Endothelial cell of umbilical vein (primary cell): ENCODE measurements around the gene QRICH2. TPM values are rescaled to one million over a fixed set of nuclear protein-coding genes. Genes with fewer than 3 reads are reported as not detected.
"Not testable (repeated sequence)": the region's sequence is repeated elsewhere in the genome, so short reads cannot be mapped to it uniquely, and the experiment has no call there.

ENCODE experiments used
- BruUV-seq: library from RNA; stranded (reverse); fragments of 400-500 nt; replicated peaks from 2 replicates; lab custom pipeline; 2021; lab: Mats Ljungman, UMichigan
- CTCF ChIA-PET: fragments of 300-600, 350-600 bp; sonication (Branson Sonifier 250); formaldehyde crosslinking; loops from one replicate; lab custom pipeline; 2021; ENCODE audit warnings: antibody characterized with exemption, inconsistent platforms; lab: Charles Lee
- POLR2A ChIA-PET: fragments of 300-600, 350-600 bp; sonication (Branson Sonifier 250); formaldehyde crosslinking; loops from one replicate; lab custom pipeline; 2021; ENCODE audit warnings: antibody characterized with exemption, inconsistent platforms; lab: Charles Lee
- DNase-seq: peaks from one replicate; pipeline ENCODE4 v3.0.0-alpha.2; 2011; ENCODE audit warnings: low read depth, low spot score
- FAIRE-seq: peaks from 2 replicates; lab custom pipeline; 2011; peaks lifted over from hg19 to GRCh38; lab: Jason Lieb, UNC
- H2AFZ ChIP-seq: 2 replicates; pipeline ENCODE4 v1.6.0; 2012; ENCODE audit warnings: low read depth, low read length, control low read depth, inconsistent platforms
- H3K27ac ChIP-seq: 2 replicates; pipeline ENCODE4 v1.5.1; 2011; ENCODE audit warnings: low read depth, mild to moderate bottlenecking, control low read depth, low read length, moderate library complexity; ENCODE audit not compliant: insufficient read depth
- H3K27me3 ChIP-seq, 2 experiments: 2 replicates each; pipeline versions ENCODE4 v1.6.0 to v1.6.1; 2011; ENCODE audit warnings: low read length in 2 of 2, mixed read lengths in 1 of 2; ENCODE audit not compliant: control insufficient read depth in 2 of 2, insufficient read depth in 2 of 2
- H3K36me3 ChIP-seq, 2 experiments: 2 replicates in 1 of 2; 3 replicates in 1 of 2; pipeline ENCODE4 v1.5.1; 2011; ENCODE audit warnings: low read length in 2 of 2, mild to moderate bottlenecking in 1 of 2, moderate library complexity in 1 of 2; ENCODE audit not compliant: control insufficient read depth in 2 of 2, insufficient read depth in 2 of 2; ENCODE audit errors: extremely low read depth in 1 of 2
- H3K4me1 ChIP-seq: 3 replicates; pipeline ENCODE4 v1.5.1; 2011; ENCODE audit warnings: mild to moderate bottlenecking, low read length; ENCODE audit not compliant: control insufficient read depth, insufficient read depth; ENCODE audit errors: extremely low read depth
- H3K4me2 ChIP-seq: 2 replicates; pipeline ENCODE4 v1.6.1; 2011; ENCODE audit warnings: low read length, control low read depth, mixed read lengths; ENCODE audit not compliant: insufficient read depth
- H3K4me3 ChIP-seq, 3 experiments: fragments of 200-600 bp in 1 of 3; sonication (generic), shearing (Covaris generic) in 1 of 3; replicated peaks in 1 of 3; 2 replicates each; pipeline ENCODE4 v1.5.1; 2011 to 2016; ENCODE audit warnings: control low read depth in 3 of 3, low read length in 3 of 3, mild to moderate bottlenecking in 2 of 3, inconsistent platforms in 1 of 3, low read depth in 1 of 3, moderate library complexity in 1 of 3; ENCODE audit not compliant: insufficient read depth in 1 of 3
- H3K79me2 ChIP-seq: 2 replicates; pipeline ENCODE4 v1.6.0; 2012; ENCODE audit warnings: low read length, inconsistent platforms; ENCODE audit not compliant: control insufficient read depth, insufficient read depth
- H3K9ac ChIP-seq: replicated peaks from 2 replicates; pipeline ENCODE3; 2011; ENCODE audit warnings: low read length, control low read depth; ENCODE audit not compliant: insufficient read depth; ENCODE audit errors: extremely low read depth
- H3K9me1 ChIP-seq: replicated peaks from 3 replicates; pipeline ENCODE4 v1.6.0; 2011; ENCODE audit warnings: mild to moderate bottlenecking, low read length; ENCODE audit not compliant: control insufficient read depth, insufficient read depth; ENCODE audit errors: extremely low read depth
- H3K9me3 ChIP-seq: replicated peaks from 2 replicates; pipeline ENCODE4 v1.5.1; 2012; ENCODE audit warnings: low read length, inconsistent platforms; ENCODE audit not compliant: control insufficient read depth, insufficient read depth
- H4K20me1 ChIP-seq: replicated peaks from 2 replicates; pipeline ENCODE3; 2011; ENCODE audit warnings: mild to moderate bottlenecking, low read length; ENCODE audit not compliant: control insufficient read depth, insufficient read depth; ENCODE audit errors: extremely low read depth
- EZH2 ChIP-seq: IDR thresholded peaks from 2 replicates; pipeline ENCODE4 v1.6.1; 2012; ENCODE audit warnings: borderline replicate concordance, low read depth, mild to moderate bottlenecking, moderate library complexity, low read length, inconsistent platforms; ENCODE audit not compliant: severe bottlenecking
- FOS ChIP-seq: IDR thresholded peaks from 2 replicates; pipeline ENCODE4 v1.6.1; 2011; ENCODE audit warnings: mild to moderate bottlenecking, low read length, moderate library complexity, borderline replicate concordance; ENCODE audit not compliant: insufficient read depth
- GATA2 ChIP-seq: IDR thresholded peaks from 2 replicates; pipeline ENCODE4 v1.7.0; 2011; ENCODE audit warnings: low read depth, mild to moderate bottlenecking, moderate library complexity, mixed read lengths, low read length; ENCODE audit not compliant: insufficient read length, insufficient read depth
- JUN ChIP-seq: IDR thresholded peaks from 2 replicates; pipeline ENCODE4 v1.6.1; 2011; ENCODE audit warnings: borderline replicate concordance, low read depth; ENCODE audit not compliant: insufficient read length, insufficient read depth
- MYC ChIP-seq: IDR thresholded peaks from one replicate; pipeline ENCODE4 v1.6.1; 2011; ENCODE audit warnings: mild to moderate bottlenecking, low read depth, low read length
- POLR2A ChIP-seq: IDR thresholded peaks from 2 replicates; pipeline ENCODE4 v1.6.1; 2012; ENCODE audit warnings: low read depth, mild to moderate bottlenecking, control low read depth, low read length
- POLR2AphosphoS5 ChIP-seq: IDR thresholded peaks from 2 replicates; pipeline ENCODE4 v1.6.1; 2012; ENCODE audit warnings: low read depth, mild to moderate bottlenecking, control low read depth, low read length, moderate library complexity; ENCODE audit not compliant: insufficient read depth
- dilution Hi-C: fragments of 300-500 bp; cut with MboI; formaldehyde crosslinking; loops from one replicate; pipeline ENCODE4 v1.15.0; 2019; ENCODE audit warnings: low sequenced_read_pairs; ENCODE audit not compliant: extremely low pct_ligation_motif_present
- intact Hi-C: fragments of 100-400 bp; cut with micrococcal nuclease; formaldehyde crosslinking; loops from one replicate; pipeline ENCODE4 v1.10.0; 2022
- polyA plus RNA-seq, 4 experiments: library from polyadenylated mRNA; depleted of rRNA in 3 of 4; stranded (reverse) in 3 of 4; unstranded in 1 of 4; fragments of >200 nt; gene quantifications; 2 replicates each; pipeline versions ENCODE4 v1.2.1 to v1.2.3, GENCODE V29; 2011 to 2012; ENCODE audit warnings: missing spikeins in 1 of 4
- total RNA-seq: library from RNA; stranded (reverse); gene quantifications from 2 replicates; pipeline ENCODE4 v1.2.3, GENCODE V29; 2021

The QRICH2 gene
- total and polyA plus RNA-seq, 2 donors (not counting 3 experiments of a cell fraction or from before 2014, with no cell fraction given) = 6.7 to 9.6 TPM

DNA sequence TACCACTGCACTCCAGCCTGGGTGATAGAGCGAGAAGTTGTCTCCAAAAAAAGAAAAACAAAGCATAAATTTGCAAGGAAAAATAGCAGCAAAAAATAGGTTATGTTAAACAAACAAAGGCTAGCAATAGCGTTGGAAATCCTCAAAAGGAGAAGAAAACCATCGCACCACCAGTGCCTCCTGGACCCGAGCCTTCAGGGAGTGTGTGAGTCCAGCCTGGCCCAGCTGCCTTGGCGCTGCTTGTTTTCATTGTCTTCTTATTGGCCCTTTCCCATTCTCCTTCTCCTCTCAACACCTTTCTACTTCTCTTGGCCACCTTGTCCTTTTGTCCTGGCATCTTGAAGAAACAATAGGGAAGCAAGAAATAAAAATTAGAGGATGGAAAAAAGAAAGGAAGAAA, 47.4 kb downstream of the QRICH2 start:
- H3K4me3 ChIP-seq = no peak overlapping the region
- ChIA-PET CTCF (no interaction called here), POLR2A (no interaction called here)
- H3K9ac ChIP-seq = no peak overlapping the region
- H3K27ac ChIP-seq = no peak overlapping the region
- H2AFZ ChIP-seq = peak overlapping the region; percentile 29
- BruUV-seq = no TSS peak
- H3K9me1 ChIP-seq = no peaks in the 10 kb centered on the region
- no peak for DNase-seq
- no peak for TF ChIP-seq GATA2
- no peak for TF ChIP-seq POLR2AphosphoS5
- TF ChIP-seq FOS = no peak
- H3K27me3 ChIP-seq = no peaks in the 10 kb centered on the region
- no peak for FAIRE-seq
- no peak overlapping the region for H3K4me2 ChIP-seq
- H3K36me3 ChIP-seq = no peaks in the 10 kb centered on the region
- dilution Hi-C loops = no loop called here
- H3K4me1 ChIP-seq = peaks cover 35% of the 10 kb centered on the region
- H3K9me3 ChIP-seq = no peaks in the 10 kb centered on the region
- H3K79me2 ChIP-seq = peaks cover under 1% of the 10 kb centered on the region
- intact Hi-C loops = loop anchor here (5.0 kb wide), 1 partner anchor 138 kb away; no protein-coding TSS in a partner anchor
- no peaks in the 10 kb centered on the region for H4K20me1 ChIP-seq

DNA sequence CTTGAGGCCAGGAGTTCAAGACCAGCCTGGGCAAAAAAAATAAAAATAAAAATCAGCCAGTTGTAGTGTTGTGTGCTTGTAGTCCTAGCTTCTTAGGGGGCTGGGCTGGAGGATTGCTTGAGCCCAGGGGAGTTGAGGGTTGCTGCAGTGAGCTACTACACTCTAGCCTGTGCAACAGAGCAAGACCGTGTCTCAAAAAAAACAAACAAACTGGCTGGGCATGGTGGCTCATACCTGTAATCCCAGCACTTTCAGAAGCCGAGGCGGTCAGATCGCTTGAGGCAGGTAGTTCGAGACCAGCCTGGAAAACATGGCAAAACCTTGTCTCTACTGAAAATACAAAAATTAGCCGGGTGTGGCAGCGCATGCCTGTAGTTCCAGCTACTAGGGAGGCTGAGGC, 47.9 kb downstream of the QRICH2 start:
- FAIRE-seq (no peak), DNase-seq (no peak)
- ChIA-PET POLR2A (no interaction called here), CTCF (interaction anchor here (0.7 kb wide), 1 partner anchor 28 kb away, joined by 3 read pairs; no protein-coding TSS in a partner anchor)
- Histone ChIP-seq H3K27ac (no peak overlapping the region), H3K9me1 (no peaks in the 10 kb centered on the region), H3K36me3 (no peaks in the 10 kb centered on the region), H3K4me1 (peaks cover 35% of the 10 kb centered on the region), H3K79me2 (no peaks in the 10 kb centered on the region), H2AFZ (no peak overlapping the region), H3K4me3 (no peak overlapping the region), H3K4me2 (no peak overlapping the region), H3K27me3 (no peaks in the 10 kb centered on the region), H3K9me3 (no peaks in the 10 kb centered on the region), H4K20me1 (no peaks in the 10 kb centered on the region), H3K9ac (no peak overlapping the region)
- no TSS peak for BruUV-seq
- dilution Hi-C loops (no loop called here), intact Hi-C loops (loop anchor here (5.0 kb wide), 1 partner anchor 138 kb away; no protein-coding TSS in a partner anchor)
- TF ChIP-seq MYC (no peak), EZH2 (no peak), POLR2AphosphoS5 (no peak), POLR2A (no peak), FOS (no peak), GATA2 (no peak), JUN (no peak)

DNA sequence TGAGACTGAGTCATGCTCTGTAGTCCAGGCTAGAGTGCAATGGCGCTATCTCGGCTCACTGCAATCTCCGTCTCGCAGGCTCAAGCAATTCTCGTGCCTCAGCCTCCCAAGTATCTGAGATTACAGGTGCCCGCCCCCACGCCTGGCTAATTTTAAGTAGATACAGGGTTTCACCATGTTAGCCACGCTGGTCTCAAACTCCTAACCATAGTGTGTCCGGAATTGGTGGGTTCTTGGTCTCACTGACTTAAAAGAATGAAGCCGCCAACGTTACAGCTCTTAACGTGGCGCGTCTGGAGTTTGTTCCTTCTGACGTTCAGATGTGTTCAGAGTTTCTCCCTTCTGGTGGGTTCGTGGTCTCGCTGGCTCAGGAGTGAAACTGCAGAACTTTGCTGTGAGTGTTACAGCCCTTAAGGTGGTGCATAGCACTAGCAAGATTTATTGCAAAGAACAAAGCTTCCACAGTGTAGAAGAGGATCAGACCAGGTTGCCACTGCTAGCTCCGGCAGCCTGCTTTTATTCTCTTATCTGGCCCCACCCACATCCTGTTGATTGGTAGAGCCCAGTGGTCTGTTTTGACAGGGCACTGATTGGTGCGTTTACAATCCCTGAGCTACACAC, 51.5 kb downstream of the QRICH2 start:
- ChIA-PET POLR2A (interaction anchor here (0.7 kb wide), 1 partner anchor 160 kb away, joined by 5 read pairs; no protein-coding TSS in a partner anchor), CTCF (interaction anchor here (0.8 to 2.9 kb wide), 3 partner anchors 10 to 25 kb away, joined by 3 to 10 read pairs (median 3); no protein-coding TSS in a partner anchor)
- FAIRE-seq, H3K4me2 ChIP-seq, H4K20me1 ChIP-seq, H3K9me3 ChIP-seq, BruUV-seq, H3K4me3 ChIP-seq, DNase-seq, H3K9me1 ChIP-seq, H3K27ac ChIP-seq, H3K36me3 ChIP-seq, H3K79me2 ChIP-seq, H3K27me3 ChIP-seq, H3K9ac ChIP-seq, intact Hi-C loops, dilution Hi-C loops, H2AFZ ChIP-seq: not testable (repeated sequence)
- H3K4me1 ChIP-seq = peaks cover 16% of the 10 kb centered on the region
